AG09309 (cell line): Measurements from ENCODE around the gene SFMBT2.

Experiments used
- DNase-seq: peaks from one replicate; pipeline ENCODE4 v3.0.0-alpha.2; 2010; ENCODE audit warnings: low read depth
- H3K4me3 ChIP-seq: 2 replicates; pipeline ENCODE4 v1.5.1; 2011; ENCODE audit warnings: mild to moderate bottlenecking, low read depth, low read length, moderate library complexity; ENCODE audit not compliant: control insufficient read depth
- TF ChIP-seq, protein P1 (sequence below): IDR thresholded peaks from 2 replicates; pipeline ENCODE4 v1.5.1; 2011; ENCODE audit warnings: mild to moderate bottlenecking, low read depth, low read length, inconsistent platforms; ENCODE audit not compliant: insufficient read depth, control insufficient read depth; ENCODE audit errors: missing control alignments

The SFMBT2 gene

DNA sequence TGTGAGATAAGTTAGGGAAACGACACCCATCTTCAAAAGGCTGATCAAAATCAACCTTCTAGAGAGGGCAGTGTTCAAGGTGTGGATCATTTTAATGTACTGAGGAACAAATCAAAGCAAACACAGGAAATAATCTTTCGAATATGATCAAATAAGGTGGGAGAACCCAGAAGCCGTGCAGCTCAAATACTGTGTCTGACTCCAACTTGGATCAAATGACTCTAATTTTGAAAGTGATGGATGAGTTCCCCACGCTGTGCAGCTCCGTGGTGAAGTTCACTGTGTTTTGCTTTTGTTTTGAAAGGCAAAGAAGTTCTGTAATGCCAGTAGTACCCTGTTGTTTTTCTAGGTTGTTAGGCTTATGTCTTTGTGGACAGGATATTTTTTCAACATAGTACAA lies 250.9 kb downstream of the SFMBT2 start:
- no peak overlapping the region for H3K4me3 ChIP-seq
- no peak for DNase-seq
- TF ChIP-seq, protein P1, sequence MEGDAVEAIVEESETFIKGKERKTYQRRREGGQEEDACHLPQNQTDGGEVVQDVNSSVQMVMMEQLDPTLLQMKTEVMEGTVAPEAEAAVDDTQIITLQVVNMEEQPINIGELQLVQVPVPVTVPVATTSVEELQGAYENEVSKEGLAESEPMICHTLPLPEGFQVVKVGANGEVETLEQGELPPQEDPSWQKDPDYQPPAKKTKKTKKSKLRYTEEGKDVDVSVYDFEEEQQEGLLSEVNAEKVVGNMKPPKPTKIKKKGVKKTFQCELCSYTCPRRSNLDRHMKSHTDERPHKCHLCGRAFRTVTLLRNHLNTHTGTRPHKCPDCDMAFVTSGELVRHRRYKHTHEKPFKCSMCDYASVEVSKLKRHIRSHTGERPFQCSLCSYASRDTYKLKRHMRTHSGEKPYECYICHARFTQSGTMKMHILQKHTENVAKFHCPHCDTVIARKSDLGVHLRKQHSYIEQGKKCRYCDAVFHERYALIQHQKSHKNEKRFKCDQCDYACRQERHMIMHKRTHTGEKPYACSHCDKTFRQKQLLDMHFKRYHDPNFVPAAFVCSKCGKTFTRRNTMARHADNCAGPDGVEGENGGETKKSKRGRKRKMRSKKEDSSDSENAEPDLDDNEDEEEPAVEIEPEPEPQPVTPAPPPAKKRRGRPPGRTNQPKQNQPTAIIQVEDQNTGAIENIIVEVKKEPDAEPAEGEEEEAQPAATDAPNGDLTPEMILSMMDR: no peak

DNA sequence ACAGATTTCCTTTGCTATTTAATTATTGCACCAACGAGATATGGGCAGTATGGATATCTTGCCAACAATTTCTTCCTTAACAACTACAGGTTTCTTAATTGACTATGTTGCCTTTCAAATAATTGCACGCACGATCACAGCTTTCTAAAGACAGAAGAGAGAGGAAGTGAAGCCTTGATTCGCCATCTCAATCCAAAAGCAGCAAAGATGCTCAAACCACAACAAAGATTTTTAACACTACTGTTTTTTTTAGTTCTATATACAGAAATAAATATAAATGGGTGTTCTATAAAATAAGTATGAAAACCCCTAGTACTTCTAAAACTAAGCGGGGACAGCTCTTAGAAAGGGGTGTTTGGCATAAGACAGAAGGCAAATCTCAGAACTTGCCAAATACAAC lies 251.3 kb downstream of the SFMBT2 start:
- no peak overlapping the region for H3K4me3 ChIP-seq
- no peak for DNase-seq
- TF ChIP-seq, protein P1: no peak

DNA sequence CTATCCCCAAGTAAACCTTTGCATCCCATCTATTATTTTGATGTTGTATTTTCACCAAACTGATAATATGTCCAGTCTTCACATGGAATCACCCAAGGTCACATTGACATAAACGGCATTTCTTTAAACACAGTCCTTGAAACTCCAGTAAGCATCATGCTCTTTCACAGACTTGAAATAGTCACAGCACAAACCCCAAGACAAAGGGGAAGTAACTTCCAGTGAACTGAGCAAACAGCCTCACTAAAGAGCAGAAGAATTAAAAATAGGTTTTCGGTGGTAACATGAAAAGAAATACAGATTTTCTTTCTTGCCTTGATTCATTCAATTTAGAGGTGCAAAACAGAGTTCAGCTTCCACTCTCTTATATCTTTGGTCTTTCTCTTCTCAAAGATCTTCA lies 253.7 kb downstream of the SFMBT2 start:
- H3K4me3 ChIP-seq: no peak overlapping the region
- TF ChIP-seq, protein P1: no peak
- no peak for DNase-seq

DNA sequence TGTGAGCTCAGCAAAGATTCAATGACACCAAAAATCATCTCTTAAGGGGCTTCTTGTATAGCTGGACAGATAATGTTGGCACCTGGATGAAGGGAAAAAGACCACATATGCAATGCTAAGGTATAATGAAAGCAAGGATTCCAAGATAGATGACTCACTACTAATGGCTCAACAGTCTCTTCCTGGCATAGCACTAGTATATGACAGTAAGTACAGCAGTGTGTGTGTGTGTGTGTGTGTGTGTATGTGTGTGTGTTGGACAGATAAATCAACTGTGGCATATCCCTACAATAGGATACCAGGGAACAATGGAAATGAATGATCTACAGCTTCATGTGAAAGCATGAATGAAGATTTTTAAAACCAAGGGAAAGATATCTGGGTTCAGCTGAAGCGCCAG lies 257.1 kb downstream of the SFMBT2 start:
- no peak overlapping the region for H3K4me3 ChIP-seq
- no peak for DNase-seq
- TF ChIP-seq, protein P1: no peak

DNA sequence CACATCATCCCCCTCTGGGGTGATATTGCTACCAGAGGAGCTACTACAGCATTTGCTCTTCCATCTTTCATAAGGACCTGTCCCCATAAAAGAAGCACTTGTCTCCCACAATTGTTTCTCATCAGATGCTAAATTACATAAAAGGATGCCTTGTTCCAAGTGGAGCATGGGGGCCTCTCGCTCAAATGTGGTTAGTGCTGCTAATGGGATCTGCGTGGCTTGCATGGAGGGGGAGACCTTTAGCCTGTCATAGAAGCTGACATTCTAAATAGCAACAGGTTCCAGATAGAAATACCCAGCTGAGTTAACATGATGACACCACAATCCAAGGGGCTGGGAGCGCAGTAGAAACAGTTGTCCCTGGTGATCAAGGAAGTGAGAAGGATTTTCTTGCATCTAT lies 257.9 kb downstream of the SFMBT2 start:
- TF ChIP-seq, protein P1: no peak
- DNase-seq: no peak
- H3K4me3 ChIP-seq: no peak overlapping the region

DNA sequence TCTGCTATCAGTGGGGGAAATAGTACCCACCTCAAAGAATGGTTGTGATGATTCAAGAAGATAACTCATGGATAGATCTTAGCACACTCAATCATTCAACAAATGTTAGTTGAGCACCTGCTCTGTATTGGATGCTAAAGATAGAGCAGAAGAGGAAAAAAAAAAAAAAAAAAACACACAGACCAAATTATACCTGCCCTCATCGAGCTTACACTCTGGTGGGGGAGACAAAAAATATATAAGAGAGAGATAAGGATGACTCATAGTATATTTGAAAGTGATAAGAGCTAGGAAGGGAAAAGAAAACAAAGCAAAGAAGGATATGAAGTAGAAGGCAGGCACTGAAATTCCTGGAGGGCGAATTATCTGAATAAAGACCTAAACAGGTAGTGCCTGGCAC lies 258.5 kb downstream of the SFMBT2 start:
- TF ChIP-seq, protein P1: no peak
- no peak overlapping the region for H3K4me3 ChIP-seq
- DNase-seq: no peak

DNA sequence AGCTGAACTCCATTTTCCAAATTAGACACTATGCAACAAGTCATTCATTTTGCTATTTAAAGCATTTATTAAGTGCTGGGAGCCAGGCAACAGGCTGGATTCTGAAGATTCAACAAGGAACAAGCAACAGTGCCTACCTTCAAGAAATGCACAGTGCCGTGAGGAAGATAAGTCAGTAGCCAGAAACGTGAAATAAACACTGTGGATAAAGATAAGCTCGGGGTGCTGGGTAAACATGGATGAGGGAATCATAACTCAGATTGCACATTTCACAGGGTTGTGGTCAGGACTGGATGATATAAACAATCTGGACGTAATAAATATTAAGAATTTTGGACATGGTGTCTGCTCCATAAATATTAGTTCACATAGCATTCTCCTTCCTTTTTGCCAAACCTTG lies 259.3 kb downstream of the SFMBT2 start:
- TF ChIP-seq, protein P1: no peak
- no peak for DNase-seq

More for the DNA sequence above, 259.3 kb downstream of the SFMBT2 start:
- no peak overlapping the region for H3K4me3 ChIP-seq
